CD4-positive, alpha-beta T cell treated with Interleukin-15 for 1 hour (primary cell): ENCODE data around the gene RHOC.

Source experiments
- DNase-seq: peaks from one replicate; pipeline ENCODE4 v3.0.0-alpha.2; 2020

RHOC gene

DNA sequence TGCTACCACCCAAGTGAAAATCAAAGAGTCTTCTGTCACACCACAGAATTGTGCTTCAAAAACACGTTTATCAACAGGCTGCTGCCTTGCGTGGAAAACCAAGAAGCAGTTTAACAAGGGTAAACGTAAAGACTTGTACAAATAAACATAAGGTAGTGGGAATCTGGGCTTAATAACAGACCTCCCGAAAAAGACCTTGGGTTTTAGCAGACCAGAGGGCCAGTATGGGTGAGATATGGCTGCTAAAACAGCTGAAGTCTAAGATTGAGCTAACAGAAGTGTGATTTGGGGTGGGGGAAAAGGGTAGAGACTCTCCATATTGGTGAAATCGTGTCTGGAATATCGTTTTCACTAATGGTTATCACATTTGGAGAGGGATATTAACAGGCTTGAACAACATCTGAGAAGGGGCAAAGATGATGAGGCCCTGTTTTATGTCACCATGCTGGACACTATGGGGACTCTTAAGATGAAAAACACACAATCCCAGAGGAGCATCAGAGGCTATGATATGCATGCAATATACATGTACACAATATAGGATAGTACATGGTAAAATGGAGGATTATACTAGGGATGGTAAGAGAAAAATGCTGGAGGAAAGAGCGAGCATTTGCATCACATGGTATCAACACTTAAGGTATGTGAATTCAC lies 31.1 kb downstream of the RHOC start:
- DNase-seq: no peak

DNA sequence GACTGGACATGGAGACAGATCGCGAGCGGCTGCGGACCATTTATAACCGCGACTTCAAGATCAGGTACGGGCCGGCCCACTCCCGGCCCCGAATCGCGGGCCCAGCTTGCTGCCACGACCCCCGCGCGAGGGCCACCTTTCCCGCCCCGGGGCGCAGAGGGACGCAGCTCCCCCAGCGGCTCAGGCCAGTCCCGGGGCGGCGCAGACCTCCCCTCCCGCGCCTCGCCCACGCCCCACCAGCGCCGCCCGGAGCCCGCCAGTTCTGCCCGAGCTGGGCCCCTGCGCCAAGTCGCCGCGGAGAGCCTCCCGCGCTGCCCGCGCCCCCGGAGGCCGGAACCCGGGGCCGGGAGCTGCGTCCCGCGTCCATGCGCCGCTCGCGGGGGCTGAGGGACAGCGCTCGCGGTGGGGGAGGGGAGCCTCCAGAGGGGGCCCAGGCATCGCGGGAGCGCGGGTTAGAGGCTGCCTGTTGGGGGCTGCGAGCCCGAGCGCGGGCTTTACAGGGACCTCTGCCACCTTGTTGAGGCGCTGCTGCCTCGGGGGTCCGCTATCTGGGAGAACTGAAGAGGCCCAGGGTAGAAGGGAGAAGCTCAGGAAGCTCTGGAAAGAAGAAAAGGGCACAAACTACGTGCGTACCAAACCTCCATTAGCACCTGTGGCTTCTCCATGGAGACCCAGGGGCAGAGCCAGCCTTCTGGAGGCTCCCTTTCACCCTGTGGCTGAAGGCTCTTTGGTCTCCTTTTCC lies 31.8 kb downstream of the RHOC start:
- DNase-seq: no peak

DNA sequence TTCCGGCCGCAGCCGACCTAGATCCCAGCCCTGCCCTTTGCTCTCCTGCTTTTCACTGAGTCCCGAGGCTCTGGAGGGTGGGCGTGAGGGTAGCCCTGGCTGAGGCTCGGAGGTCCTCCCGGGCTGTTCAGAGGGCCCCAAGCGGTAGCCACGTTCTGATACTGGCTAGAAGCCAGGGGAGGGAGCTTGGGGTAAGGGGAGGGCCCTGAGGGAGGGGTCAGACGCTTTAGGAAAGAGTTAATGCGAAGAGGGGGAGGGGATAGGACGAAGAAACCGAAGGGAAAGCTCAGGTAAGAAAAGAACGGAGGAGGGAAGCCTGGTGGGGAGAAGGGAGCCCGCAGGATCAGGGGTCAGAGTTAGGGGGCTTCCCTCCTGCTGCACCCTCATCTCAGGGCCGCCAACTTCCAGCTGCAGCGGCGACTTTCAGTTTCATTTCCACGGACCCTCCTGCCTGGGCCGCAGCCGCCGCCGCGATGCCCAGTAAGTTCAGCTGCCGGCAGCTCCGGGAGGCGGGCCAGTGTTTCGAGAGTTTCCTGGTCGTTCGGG lies 32.4 kb downstream of the RHOC start, which contains the start of gene MOV10:
TSS of gene MOV10 (plus strand) at position 220 of the 546 bp plus-strand sequence. CDS start at position 474, 254 bp downstream.
- DNase-seq: peak; percentile 56

DNA sequence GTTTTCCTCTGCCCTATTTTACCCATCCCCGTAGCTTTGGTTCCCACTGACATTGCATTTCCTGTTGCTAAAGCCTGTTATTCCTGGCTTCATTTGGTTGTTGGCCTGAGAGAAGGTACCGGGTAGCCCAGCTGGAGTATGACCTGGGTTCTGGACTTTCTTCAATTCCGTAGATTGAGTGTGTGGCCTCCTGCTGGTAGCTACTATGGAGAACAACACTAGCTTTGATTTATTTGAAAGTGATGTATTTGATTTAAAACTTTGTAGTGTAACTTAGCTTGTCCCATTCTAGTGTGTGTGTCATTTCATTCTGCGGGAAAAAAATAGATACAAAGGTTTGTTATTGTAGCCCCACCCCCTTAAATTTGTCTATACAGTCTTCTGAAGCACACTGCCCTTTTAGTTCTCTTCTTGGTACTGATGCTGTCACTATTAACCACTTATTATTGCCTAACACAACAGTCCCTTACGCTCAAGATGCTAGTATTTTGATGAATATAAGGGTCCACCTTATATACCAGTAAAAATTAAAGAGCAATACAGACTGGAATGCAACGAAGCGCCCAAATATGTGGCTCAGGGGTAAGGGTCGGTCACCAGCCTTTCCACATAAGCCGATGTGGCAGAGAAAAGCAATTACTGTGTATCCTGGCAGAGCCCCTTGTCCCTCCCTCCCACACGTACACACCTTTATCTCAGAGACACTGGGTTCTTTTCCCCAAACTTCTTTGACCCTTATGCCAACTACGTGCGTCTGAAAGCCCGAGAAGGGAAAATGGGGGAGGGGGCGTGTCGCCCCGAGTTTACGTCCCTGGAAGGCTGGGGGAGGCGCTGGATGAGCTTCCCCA lies 33.1 kb downstream of the RHOC start:
- no peak for DNase-seq

DNA sequence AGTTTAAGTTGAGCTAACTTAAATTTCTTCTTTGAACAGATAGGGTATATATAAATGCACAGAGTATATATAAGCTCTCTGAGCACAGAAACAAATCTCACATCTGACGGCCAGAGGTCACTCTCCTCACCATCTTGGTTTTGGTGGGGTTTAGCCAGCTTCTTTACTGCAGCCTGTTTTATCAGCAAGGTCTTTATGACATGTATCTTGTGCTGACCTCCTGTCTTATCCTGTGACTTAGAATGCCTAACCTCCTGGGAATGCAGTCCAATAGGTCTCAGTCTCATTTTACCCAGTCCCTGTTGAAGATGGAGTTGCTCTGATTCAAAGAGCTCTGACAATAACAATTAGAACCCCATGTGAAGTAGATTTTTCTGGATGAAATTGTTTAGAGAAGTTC lies 34.1 kb downstream of the RHOC start:
- DNase-seq: no peak

DNA sequence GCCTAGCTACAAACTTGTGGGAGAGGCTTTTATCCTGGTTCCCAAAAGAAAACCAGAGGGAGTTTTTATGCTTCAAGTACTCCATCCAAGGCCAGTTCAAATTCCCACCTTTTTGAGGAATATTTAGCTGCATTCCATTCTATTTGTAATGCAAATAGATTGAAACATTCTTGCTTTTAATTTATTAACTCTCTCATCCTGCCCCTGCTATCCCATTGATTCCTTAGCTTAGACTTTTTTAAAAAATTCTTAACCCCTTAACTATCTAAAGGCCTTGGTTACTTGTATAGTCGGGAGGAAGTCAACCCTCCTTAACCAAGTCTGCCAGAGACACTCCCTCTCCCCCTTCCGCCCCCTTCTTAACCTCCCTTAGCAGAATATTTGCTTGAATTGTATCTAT lies 34.9 kb downstream of the RHOC start:
- DNase-seq: no peak

DNA sequence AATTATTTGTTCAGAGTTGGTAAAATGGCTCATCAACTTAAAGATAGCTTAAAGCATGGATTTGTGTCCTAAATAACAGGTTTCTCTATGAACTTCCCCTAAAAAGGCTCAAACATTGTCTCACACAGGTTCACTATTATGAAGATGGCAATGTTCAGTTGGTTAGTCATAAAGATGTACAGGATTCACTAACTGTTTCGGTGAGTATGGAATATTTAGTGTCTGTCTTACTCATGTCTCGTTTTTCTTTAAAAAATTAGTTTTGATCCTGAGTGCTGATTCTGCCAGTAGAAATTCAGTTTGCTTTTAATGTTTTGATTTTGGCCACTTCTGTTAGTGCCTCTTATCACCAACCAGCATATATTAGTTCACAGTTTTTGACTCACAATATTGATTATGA lies 40.0 kb downstream of the RHOC start:
- no peak for DNase-seq

DNA sequence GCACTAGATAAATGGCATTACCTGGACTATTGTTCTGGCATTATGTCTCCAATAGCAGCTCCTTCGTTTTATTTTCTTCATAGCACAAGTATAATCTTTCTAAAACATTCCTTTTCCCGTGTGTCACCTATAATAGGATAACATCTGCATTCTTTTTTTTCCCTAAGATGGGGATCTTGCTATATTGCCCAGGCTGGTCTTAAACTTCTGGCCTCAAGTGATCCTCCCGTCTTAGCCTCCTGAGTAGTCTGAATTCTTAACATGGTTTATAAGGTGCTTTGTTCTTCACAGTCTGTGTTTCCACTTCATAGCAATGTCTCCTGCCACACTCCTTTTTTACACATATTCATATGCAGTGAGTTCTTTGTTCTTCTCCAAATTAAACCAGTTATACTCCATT lies 41.1 kb downstream of the RHOC start:
- no peak for DNase-seq

DNA sequence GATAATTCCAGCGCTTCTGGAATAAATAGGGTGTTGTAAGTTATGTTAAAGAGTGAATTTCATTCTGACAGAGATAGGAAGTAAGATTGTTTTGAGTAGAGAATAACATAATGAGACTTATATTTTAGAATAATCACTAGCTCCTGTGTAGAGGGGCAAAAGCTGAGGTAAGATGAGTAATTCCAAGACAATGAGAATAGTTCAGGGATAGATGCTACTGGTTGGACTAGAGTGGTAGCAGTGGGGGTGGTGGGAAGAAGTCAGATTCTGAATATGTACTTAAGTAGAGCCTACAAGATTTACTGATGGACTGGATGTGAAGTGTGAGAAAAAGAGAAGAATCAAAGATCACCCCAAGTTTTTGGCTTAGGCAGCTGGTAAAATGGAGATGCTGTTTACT lies 55.7 kb downstream of the RHOC start:
- no peak for DNase-seq
